ENCODE data around the gene SLC22A5. TPM values are rescaled to one million over a fixed set of nuclear protein-coding genes. Genes with fewer than 3 reads are reported as not detected.

SLC22A5 gene
- total and polyA plus RNA-seq, 2 donors (not counting 1 experiment from before 2014, with no cell fraction given): 5.7 to 12.9 TPM

GRCh38 chr5:132342291-132343180 lies 27.0 kb upstream of the SLC22A5 start:
- Histone ChIP-seq H3K9me3 (ENCODE audit: control extremely low read depth in 1 of 3, control insufficient read depth in 2 of 3, insufficient read depth in 1 of 3, low read length in 2 of 3) (no peaks in the 10 kb centered on the region), H3K36me3 (replicated peaks in 1 of 2; ENCODE audit: control extremely low read depth in 1 of 2, control insufficient read depth in 1 of 2, extremely low read depth in 1 of 2, insufficient read depth in 2 of 2, low read length in 1 of 2) (no peaks in the 10 kb centered on the region), H3K4me3 (ENCODE audit: control extremely low read depth in 1 of 5, extremely low read depth in 1 of 5, insufficient read depth in 1 of 5, low read depth in 2 of 5, low read length in 4 of 5) (no peak overlapping the region), H3K4me2 (replicated peaks; ENCODE audit: low read depth, low read length, poor library complexity, severe bottlenecking) (no peak overlapping the region), H3K4me1 (ENCODE audit: control insufficient read depth in 2 of 2, insufficient read depth in 2 of 2, low read length in 2 of 2) (no peaks in the 10 kb centered on the region), H3K27ac (ENCODE audit: low read length in 2 of 2) (no peak overlapping the region), H3K79me2 (ENCODE audit: control insufficient read depth, insufficient read depth, low read length) (no peaks in the 10 kb centered on the region), H3K9ac (ENCODE audit: low read length) (no peak overlapping the region), H2AFZ (ENCODE audit: insufficient read depth, low read depth, low read length, poor library complexity, severe bottlenecking) (no peak overlapping the region), H4K20me1 (ENCODE audit: control insufficient read depth, insufficient read depth, low read length, poor library complexity, severe bottlenecking) (no peaks in the 10 kb centered on the region), H3K27me3 (replicated peaks in 1 of 4; ENCODE audit: control extremely low read depth in 1 of 4, control insufficient read depth in 3 of 4, insufficient read depth in 4 of 4, low read length in 3 of 4) (no peaks in the 10 kb centered on the region)
- Mint-ChIP-seq H3K4me3 (no peak overlapping the region), H3K9me3 (ENCODE audit: insufficient read depth) (no peaks in the 10 kb centered on the region), H3K4me1 (no peaks in the 10 kb centered on the region), H3K27ac (no peak overlapping the region), H3K27me3 (no peaks in the 10 kb centered on the region)
- intact Hi-C loops (cut with micrococcal nuclease): no loop called here
- DNase-seq: no peak
- no peak for ATAC-seq (ENCODE audit: low read depth)
- WGBS (ENCODE audit: insufficient coverage): 95% methylated on average over 2 of the region's 5 CpGs
- no peak for TF ChIP-seq EZH2 (IDR thresholded peaks at IDR 0.05; ENCODE audit: borderline replicate concordance, insufficient read depth, low read depth, low read length, poor library complexity, severe bottlenecking)
- no peak for TF ChIP-seq CTCF (IDR thresholded peaks at IDR 0.05)
- CTCF ChIA-PET: no interaction called here
- POLR2A ChIA-PET: no interaction called here
